ENCODE data around the gene KCTD5.
"Not testable (repeated sequence)": the region's sequence is repeated elsewhere in the genome, so short reads cannot be mapped to it uniquely, and the experiment has no call there.

Gene KCTD5

GRCh38 chr16:2682209-2683021 is at the start of gene KCTD5:
Gene KCTD5, plus strand, starts transcription at chr16:2682523. Its CDS starts 26 bp downstream, at chr16:2682549.
- peak; percentile 76 for DNase-seq (ENCODE audit: low read depth)

GRCh38 chr16:2639071-2639721 is 43.1 kb upstream of the KCTD5 start:
- not testable (repeated sequence) for DNase-seq (ENCODE audit: low read depth)

- DNase-seq (ENCODE audit: low read depth) = not testable (repeated sequence)
These were observed 42.6 kb upstream of the KCTD5 start for GRCh38 chr16:2639722-2640072.

GRCh38 chr16:2642561-2642960 is 39.8 kb upstream of the KCTD5 start:
- not testable (repeated sequence) for DNase-seq (ENCODE audit: low read depth)

GRCh38 chr16:2644754-2645453 is 37.4 kb upstream of the KCTD5 start:
- not testable (repeated sequence) for DNase-seq (ENCODE audit: low read depth)

GRCh38 chr16:2651268-2651871 is 31.0 kb upstream of the KCTD5 start:
- DNase-seq (ENCODE audit: low read depth) = not testable (repeated sequence)

GRCh38 chr16:2653915-2654314 is 28.4 kb upstream of the KCTD5 start:
- not testable (repeated sequence) for DNase-seq (ENCODE audit: low read depth)

GRCh38 chr16:2654949-2655348 is 27.4 kb upstream of the KCTD5 start:
- not testable (repeated sequence) for DNase-seq (ENCODE audit: low read depth)

- DNase-seq (ENCODE audit: low read depth) = no peak
These were observed 25.3 kb upstream of the KCTD5 start for GRCh38 chr16:2656985-2657384.

GRCh38 chr16:2657803-2658202 is 24.5 kb upstream of the KCTD5 start:
- DNase-seq (ENCODE audit: low read depth) = not testable (repeated sequence)

GRCh38 chr16:2659560-2659959 is 22.8 kb upstream of the KCTD5 start:
- not testable (repeated sequence) for DNase-seq (ENCODE audit: low read depth)

- DNase-seq (ENCODE audit: low read depth) = not testable (repeated sequence)
These were observed 22.2 kb upstream of the KCTD5 start for GRCh38 chr16:2660014-2660662.

GRCh38 chr16:2660755-2661373 is 21.5 kb upstream of the KCTD5 start:
- DNase-seq (ENCODE audit: low read depth) = not testable (repeated sequence)

- peak; percentile 68 for DNase-seq (ENCODE audit: low read depth)
These were observed 18.5 kb upstream of the KCTD5 start for GRCh38 chr16:2663553-2664546.

- DNase-seq (ENCODE audit: low read depth) = no peak
These were observed 17.7 kb upstream of the KCTD5 start for GRCh38 chr16:2664574-2664982.

- not testable (repeated sequence) for DNase-seq (ENCODE audit: low read depth)
These were observed 15.7 kb upstream of the KCTD5 start for GRCh38 chr16:2666671-2667070.

GRCh38 chr16:2669587-2669986 is 12.7 kb upstream of the KCTD5 start:
- not testable (repeated sequence) for DNase-seq (ENCODE audit: low read depth)

- not testable (repeated sequence) for DNase-seq (ENCODE audit: low read depth)
These were observed 12.3 kb upstream of the KCTD5 start for GRCh38 chr16:2670017-2670416.

- not testable (repeated sequence) for DNase-seq (ENCODE audit: low read depth)
These were observed 11.1 kb upstream of the KCTD5 start for GRCh38 chr16:2671193-2671592.

GRCh38 chr16:2671741-2672140 is 10.6 kb upstream of the KCTD5 start:
- no peak for DNase-seq (ENCODE audit: low read depth)

Data from HS-5 (cell line).